IMR-90 (cell line): Measurements from ENCODE around the gene TBATA. TPM values are rescaled to one million over a fixed set of nuclear protein-coding genes. Genes with fewer than 3 reads are reported as not detected.

ENCODE experiments used
- ATAC-seq: fragments of 200-7000 bp; cut with Tn5 transposase; 2 replicates; pipeline ENCODE4 v1.9.1; 2020; ENCODE audit warnings: low read depth, mild to moderate bottlenecking, moderate library complexity
- BruUV-seq: library from RNA; stranded (reverse); fragments of 400-500 nt; replicated peaks from 2 replicates; lab custom pipeline; 2021; lab: Mats Ljungman, UMichigan
- CTCF ChIA-PET: fragments of 300-600 bp; formaldehyde crosslinking; extraction: SDS; loops from one replicate; lab custom pipeline; 2021; ENCODE audit warnings: antibody characterized with exemption; lab: Yijun Ruan, JAX
- POLR2A ChIA-PET: fragments of 300-600 bp; sonication (Branson Sonifier 250); formaldehyde crosslinking; loops from one replicate; lab custom pipeline; 2022; ENCODE audit warnings: antibody characterized with exemption; ENCODE audit not compliant: unreplicated experiment; lab: Charles Lee
- DNase-seq: peaks from one replicate; pipeline ENCODE4 v3.0.0; 2013
- H2AFZ ChIP-seq: replicated peaks from 2 replicates; pipeline ENCODE3; 2013; ENCODE audit warnings: low read length, mild to moderate bottlenecking; ENCODE audit not compliant: poor library complexity
- H2AK5ac ChIP-seq: 2 replicates; pipeline ENCODE4 v1.6.1; 2013; ENCODE audit warnings: low read depth, low read length, inconsistent platforms
- H2AK9ac ChIP-seq: replicated peaks from 2 replicates; pipeline ENCODE3; 2013; ENCODE audit warnings: mild to moderate bottlenecking, low read depth, low read length, moderate library complexity; ENCODE audit not compliant: poor library complexity
- H2BK120ac ChIP-seq: 2 replicates; pipeline ENCODE4 v1.6.1; 2013; ENCODE audit warnings: low read depth, low read length, inconsistent platforms
- H2BK15ac ChIP-seq: 3 replicates; pipeline ENCODE4 v1.6.1; 2013; ENCODE audit warnings: low read depth, low read length, inconsistent platforms
- H2BK20ac ChIP-seq: 2 replicates; pipeline ENCODE4 v1.6.1; 2013; ENCODE audit warnings: low read depth, mild to moderate bottlenecking, inconsistent platforms, low read length, moderate library complexity
- H2BK5ac ChIP-seq: 2 replicates; pipeline ENCODE4 v1.6.1; 2013; ENCODE audit warnings: mild to moderate bottlenecking, low read depth, low read length, inconsistent platforms; ENCODE audit not compliant: poor library complexity, severe bottlenecking
- H3K14ac ChIP-seq: replicated peaks from 2 replicates; pipeline ENCODE4 v1.6.1; 2013; ENCODE audit warnings: low read depth, low read length, inconsistent platforms
- H3K18ac ChIP-seq: 2 replicates; pipeline ENCODE4 v1.6.1; 2013; ENCODE audit warnings: low read depth, low read length, control low read depth
- H3K23ac ChIP-seq: 2 replicates; pipeline ENCODE4 v1.6.1; 2013; ENCODE audit warnings: low read depth, low read length, inconsistent platforms
- H3K27ac ChIP-seq: 2 replicates; pipeline ENCODE4 v1.5.1; 2013; ENCODE audit warnings: mild to moderate bottlenecking, control low read depth, low read length; ENCODE audit not compliant: insufficient read depth
- H3K27me3 ChIP-seq: 2 replicates; pipeline ENCODE4 v1.6.1; 2013; ENCODE audit warnings: low read length; ENCODE audit not compliant: control insufficient read depth, insufficient read depth
- H3K36me3 ChIP-seq: 2 replicates; pipeline ENCODE4 v1.6.1; 2013; ENCODE audit warnings: low read length, mixed read lengths; ENCODE audit not compliant: control insufficient read depth, insufficient read depth
- H3K4ac ChIP-seq: 2 replicates; pipeline ENCODE4 v1.6.1; 2013; ENCODE audit warnings: low read depth, low read length, inconsistent platforms
- H3K4me1 ChIP-seq: 2 replicates; pipeline ENCODE4 v1.6.1; 2013; ENCODE audit warnings: low read length, mixed read lengths; ENCODE audit not compliant: control insufficient read depth, insufficient read depth
- H3K4me2 ChIP-seq: 2 replicates; pipeline ENCODE4 v1.6.1; 2013; ENCODE audit warnings: low read depth, mild to moderate bottlenecking, control low read depth, low read length, moderate library complexity
- H3K4me3 ChIP-seq: 2 replicates; pipeline ENCODE4 v1.5.1; 2013; ENCODE audit warnings: low read depth, mild to moderate bottlenecking, control low read depth, low read length, moderate library complexity; ENCODE audit not compliant: insufficient read depth
- H3K56ac ChIP-seq: 2 replicates; pipeline ENCODE4 v1.6.1; 2013; ENCODE audit warnings: low read length, inconsistent platforms; ENCODE audit not compliant: insufficient read depth; ENCODE audit errors: extremely low read depth
- H3K79me1 ChIP-seq, 2 experiments: 2 replicates each; pipeline ENCODE4 v1.6.1; 2013; ENCODE audit warnings: low read length in 2 of 2, inconsistent platforms in 1 of 2, low read depth in 1 of 2
- H3K9ac ChIP-seq: 2 replicates; pipeline ENCODE4 v1.6.1; 2013; ENCODE audit warnings: low read depth, low read length, control low read depth
- H3K9me1 ChIP-seq: 2 replicates; pipeline ENCODE4 v1.6.1; 2013; ENCODE audit warnings: low read length, inconsistent platforms; ENCODE audit not compliant: insufficient read depth
- H3K9me3 ChIP-seq: 2 replicates; pipeline ENCODE4 v1.6.1; 2013; ENCODE audit warnings: low read length; ENCODE audit not compliant: control insufficient read depth, insufficient read depth
- H4K20me1 ChIP-seq: 2 replicates; pipeline ENCODE4 v1.6.1; 2013; ENCODE audit warnings: low read length, inconsistent platforms; ENCODE audit not compliant: insufficient read depth
- H4K5ac ChIP-seq: 2 replicates; pipeline ENCODE4 v1.6.1; 2013; ENCODE audit warnings: mild to moderate bottlenecking, low read depth, low read length, control low read depth
- H4K8ac ChIP-seq, 2 experiments: 2 replicates each; pipeline ENCODE4 v1.6.1; 2013; ENCODE audit warnings: low read depth in 2 of 2, low read length in 2 of 2, control low read depth in 1 of 2, inconsistent platforms in 1 of 2
- H4K91ac ChIP-seq: 2 replicates; pipeline ENCODE4 v1.6.1; 2013; ENCODE audit warnings: low read depth, low read length, inconsistent platforms; ENCODE audit not compliant: insufficient read depth
- CTCF ChIP-seq: conservative IDR thresholded peaks from 2 replicates; pipeline ENCODE4 v1.5.1; 2012; ENCODE audit warnings: mild to moderate bottlenecking, low read depth, low read length, improper control_type of control experiment
- MAZ ChIP-seq: IDR thresholded peaks from 2 replicates; pipeline ENCODE4 v1.6.1; 2012; ENCODE audit warnings: low read depth, mild to moderate bottlenecking, low read length, improper control_type of control experiment, moderate library complexity, borderline replicate concordance
- RAD21 ChIP-seq: IDR thresholded peaks from 2 replicates; pipeline ENCODE4 v1.6.1; 2012; ENCODE audit warnings: low read length, improper control_type of control experiment
- RCOR1 ChIP-seq: IDR thresholded peaks from 2 replicates; pipeline ENCODE4 v1.6.1; 2012; ENCODE audit warnings: mild to moderate bottlenecking, low read length, improper control_type of control experiment; ENCODE audit not compliant: insufficient replicate concordance
- SMC3 ChIP-seq: fragments of 150-350 bp; IDR thresholded peaks from 2 replicates; pipeline ENCODE4 v1.6.1; 2016; ENCODE audit warnings: low read depth, mild to moderate bottlenecking, antibody characterized with exemption, low read length, moderate library complexity
- WGBS, 2 experiments: methylation state at CpG; one replicate each; pipeline versions ENCODE4 v1.1.5 to v1.1.7; 2013; ENCODE audit warnings: missing lambda C conversion rate in 2 of 2; ENCODE audit not compliant: insufficient read length in 1 of 2; ENCODE audit errors: extremely low coverage in 2 of 2; 5-methylcytosine and 5-hydroxymethylcytosine counted together
- dilution Hi-C: fragments of 300-500 bp; cut with HindIII; formaldehyde crosslinking; loops from one replicate; pipeline ENCODE4 v1.14.3; 2018; ENCODE audit warnings: low sequenced_read_pairs; ENCODE audit not compliant: unreplicated experiment
- in situ Hi-C: fragments of 300-500 bp; cut with MboI; formaldehyde crosslinking; loops from 3 replicates; pipeline ENCODE4 v1.14.3; 2019; ENCODE audit warnings: low sequenced_read_pairs, inconsistent platforms, mixed read lengths
- intact Hi-C: fragments of 100-400 bp; cut with micrococcal nuclease; formaldehyde crosslinking; loops from 2 replicates; pipeline ENCODE4 v1.10.0; 2022
- polyA plus RNA-seq, 3 experiments: library from polyadenylated mRNA; depleted of rRNA; stranded (reverse); fragments of >200 nt; gene quantifications; 2 replicates each; pipeline ENCODE4 v1.2.3, GENCODE V29; 2012; ENCODE audit warnings: low replicate concordance in 1 of 3
- total RNA-seq: library from RNA; depleted of rRNA; stranded (reverse); fragments of >200 nt; gene quantifications from 2 replicates; pipeline ENCODE4 v1.2.3, GENCODE V29; 2012

Gene TBATA
- total and polyA plus RNA-seq, 2 of the 4 experiments (the other 2 are of a cell fraction): not detected

GRCh38 chr10:70758757-70759514 is 26.2 kb downstream of the TBATA start:
- Histone ChIP-seq H3K27ac (no peak overlapping the region), H3K18ac (no peak overlapping the region), H3K4me2 (no peak overlapping the region), H3K56ac (no peak overlapping the region), H2BK20ac (no peak overlapping the region), H3K23ac (no peak overlapping the region), H2BK15ac (no peak overlapping the region), H3K27me3 (peaks cover 33% of the 10 kb centered on the region), H3K9ac (no peak overlapping the region), H4K91ac (no peak overlapping the region), H3K9me1 (no peaks in the 10 kb centered on the region), H3K14ac (no peak overlapping the region), H2AK5ac (no peak overlapping the region), H3K36me3 (no peaks in the 10 kb centered on the region), H4K8ac (no peak overlapping the region), H3K79me1 (no peaks in the 10 kb centered on the region), H2BK120ac (no peak overlapping the region), H2BK5ac (no peak overlapping the region), H3K9me3 (no peaks in the 10 kb centered on the region), H3K4me1 (no peaks in the 10 kb centered on the region), H2AK9ac (no peak overlapping the region), H3K4ac (no peak overlapping the region), H2AFZ (no peak overlapping the region), H3K4me3 (no peak overlapping the region), H4K20me1 (no peaks in the 10 kb centered on the region), H4K5ac (no peak overlapping the region)
- CTCF ChIA-PET: interaction anchor here (0.6 to 1.5 kb wide), 3 partner anchors 48 to 197 kb away, joined by 3 to 4 read pairs (median 3); no protein-coding TSS in a partner anchor
- peak; percentile 66 for DNase-seq
- WGBS, 2 experiments: 0% methylated on average over 3 of the region's 7 CpGs; no CpG with 5 or more reads in 1 of the 2 experiments
- POLR2A ChIA-PET: interaction anchor here (0.6 kb wide), 1 partner anchor 588 kb away, joined by 3 read pairs; the partner anchor contains the start of gene SAR1A
- peak; percentile 81 for ATAC-seq
- in situ Hi-C loops (no loop called here), intact Hi-C loops (loop anchor here (1.0 to 2.0 kb wide), 5 partner anchors 122 to 298 kb away; no protein-coding TSS in a partner anchor), dilution Hi-C loops (no loop called here)
- TF ChIP-seq MAZ (no peak), SMC3 (peak; percentile 91), CTCF (peak; percentile 87), RAD21 (peak; percentile 90), RCOR1 (no peak)
- BruUV-seq: no TSS peak
